Measurements from ENCODE around the gene KAT6B.

KAT6B gene

GRCh38 chr10:75014516-75015230 is 188.3 kb downstream of the KAT6B start:
- no peak for DNase-seq (ENCODE audit: low read depth)

DNA sequence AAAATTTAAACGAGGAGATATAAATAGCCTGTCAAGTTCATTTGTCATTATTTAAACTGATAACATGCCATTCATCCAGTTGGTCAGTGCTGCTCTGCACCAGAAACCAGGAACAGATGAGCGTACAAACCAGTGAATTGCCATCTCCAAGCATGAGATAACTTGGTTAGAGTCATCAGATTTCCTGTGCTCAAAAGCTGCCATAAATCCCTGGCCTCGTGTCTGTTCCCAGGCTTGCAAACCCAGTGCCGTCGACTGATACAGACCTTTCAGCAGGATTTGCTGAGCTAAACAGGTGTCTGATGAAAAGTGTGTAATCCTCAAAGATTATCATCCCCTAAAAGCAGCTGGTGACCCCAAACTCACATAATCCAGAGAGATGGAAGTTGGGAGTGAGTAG is 189.0 kb downstream of the KAT6B start:
- DNase-seq (ENCODE audit: low read depth), result no peak

DNA sequence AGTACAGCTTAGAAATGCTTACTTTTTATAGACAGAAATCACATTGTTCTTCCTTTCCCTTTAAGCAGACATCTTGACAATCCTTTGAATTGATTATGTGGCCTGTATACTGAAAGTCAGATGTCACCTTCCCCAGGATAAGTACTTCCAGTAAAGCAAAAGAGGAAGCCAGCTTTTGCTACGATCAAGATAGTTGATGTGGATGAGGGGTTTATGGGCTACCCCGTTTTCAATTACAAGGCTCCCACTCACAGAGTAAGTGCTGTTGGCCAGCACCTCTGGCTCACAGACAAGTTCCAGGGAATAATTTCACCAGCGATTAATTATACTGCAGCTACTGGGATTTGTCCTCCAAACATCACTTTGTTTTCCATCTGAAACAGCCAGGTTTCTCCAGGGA is 189.9 kb downstream of the KAT6B start:
- DNase-seq (ENCODE audit: low read depth), result no peak

DNA sequence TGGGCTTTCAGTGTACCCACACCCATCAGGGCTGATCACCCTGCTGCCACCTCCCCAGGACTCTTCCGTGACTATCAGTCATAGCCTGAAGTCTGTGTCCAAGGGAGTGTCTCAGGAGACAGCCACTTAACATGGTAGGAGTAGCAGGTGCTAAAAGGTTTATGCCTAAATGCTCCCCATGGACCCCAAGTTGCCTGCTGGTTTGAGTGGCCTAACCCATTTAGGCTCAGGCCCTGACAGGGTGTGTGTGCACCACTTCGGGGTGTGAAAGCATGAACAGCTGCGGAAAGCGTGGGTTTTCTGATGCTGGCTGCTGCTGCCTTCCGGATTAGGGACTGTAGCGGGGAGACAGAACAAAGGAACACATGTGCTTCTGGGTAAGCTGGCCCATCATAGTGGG is 191.9 kb downstream of the KAT6B start:
- no peak for DNase-seq (ENCODE audit: low read depth)

DNA sequence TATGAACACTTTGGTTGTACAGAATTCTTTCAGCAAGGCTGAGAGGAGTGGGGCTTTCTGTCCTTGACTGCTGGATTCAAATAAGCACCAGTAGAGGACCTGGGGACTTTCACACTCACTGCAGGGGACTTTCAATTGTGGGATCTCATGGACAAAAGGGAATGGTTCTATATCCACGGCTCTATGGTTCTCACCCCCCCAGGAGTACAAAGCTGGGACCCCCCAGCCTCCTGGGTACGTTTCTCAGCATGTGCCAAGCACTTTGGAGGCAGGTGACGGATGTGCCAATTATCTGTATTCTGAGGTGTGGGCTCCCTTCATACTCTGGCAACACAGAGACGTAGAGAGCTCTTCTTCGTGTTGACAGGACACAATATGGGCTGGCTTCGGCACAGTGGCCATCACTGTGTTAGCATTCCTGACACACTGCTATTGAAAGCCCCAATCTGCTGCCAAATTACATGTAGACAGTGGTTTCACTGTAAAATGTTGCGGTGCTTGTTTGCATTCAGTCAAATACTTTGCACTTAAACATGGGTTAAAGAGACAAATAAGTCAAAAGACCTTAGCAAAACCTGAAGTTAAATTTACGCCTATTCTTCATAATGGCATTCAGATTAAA is 192.4 kb downstream of the KAT6B start:
- DNase-seq (ENCODE audit: low read depth), result no peak

DNA sequence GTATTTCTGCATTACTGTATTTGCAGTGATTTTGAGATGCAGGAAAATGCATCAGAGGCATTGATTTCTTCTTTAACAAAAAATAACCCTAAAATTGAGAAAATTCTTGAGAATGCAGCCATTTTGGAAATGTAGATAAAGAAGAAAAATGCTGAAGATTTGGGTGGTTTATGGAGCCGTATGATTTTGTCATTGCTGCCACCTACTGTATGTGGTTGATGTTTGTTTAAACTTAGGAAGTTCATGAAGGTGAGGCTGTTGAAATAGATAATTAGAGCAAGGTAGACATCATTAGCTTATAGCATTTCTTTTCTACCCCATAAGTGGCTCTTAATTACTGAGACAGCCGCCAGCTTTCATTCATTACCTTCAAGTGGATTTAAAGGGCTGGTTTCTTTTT is 193.0 kb downstream of the KAT6B start:
- no peak for DNase-seq (ENCODE audit: low read depth)

- DNase-seq (ENCODE audit: low read depth), result no peak
Measured at GRCh38 chr10:75020168-75020567, 193.8 kb downstream of the KAT6B start.

- DNase-seq (ENCODE audit: low read depth), result no peak
Measured at GRCh38 chr10:75021379-75022249, 195.2 kb downstream of the KAT6B start.

DNA sequence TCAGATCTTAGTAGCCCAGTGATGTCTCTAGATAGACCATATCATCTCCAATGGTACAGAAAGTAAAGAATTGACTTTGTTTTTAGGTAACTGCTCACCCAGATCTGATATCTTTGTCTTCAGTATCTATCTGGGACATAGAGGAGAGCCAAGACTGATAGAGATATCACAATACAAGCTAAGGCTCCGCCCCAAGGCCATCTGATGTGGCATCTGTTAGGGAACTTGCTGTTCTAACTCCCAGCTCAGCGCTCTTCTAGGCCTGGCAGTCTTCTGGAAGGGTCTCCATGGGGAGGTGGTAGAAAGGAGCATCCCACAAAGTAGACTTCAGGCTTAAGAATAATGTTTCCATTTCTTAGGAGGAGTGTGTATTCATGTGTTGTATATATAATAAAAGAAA is 196.7 kb downstream of the KAT6B start:
- no peak for DNase-seq (ENCODE audit: low read depth)

GRCh38 chr10:75024971-75025523 is 198.6 kb downstream of the KAT6B start:
- no peak for DNase-seq (ENCODE audit: low read depth)

- no peak for DNase-seq (ENCODE audit: low read depth)
Measured at GRCh38 chr10:75028049-75028448, 201.6 kb downstream of the KAT6B start.

DNA sequence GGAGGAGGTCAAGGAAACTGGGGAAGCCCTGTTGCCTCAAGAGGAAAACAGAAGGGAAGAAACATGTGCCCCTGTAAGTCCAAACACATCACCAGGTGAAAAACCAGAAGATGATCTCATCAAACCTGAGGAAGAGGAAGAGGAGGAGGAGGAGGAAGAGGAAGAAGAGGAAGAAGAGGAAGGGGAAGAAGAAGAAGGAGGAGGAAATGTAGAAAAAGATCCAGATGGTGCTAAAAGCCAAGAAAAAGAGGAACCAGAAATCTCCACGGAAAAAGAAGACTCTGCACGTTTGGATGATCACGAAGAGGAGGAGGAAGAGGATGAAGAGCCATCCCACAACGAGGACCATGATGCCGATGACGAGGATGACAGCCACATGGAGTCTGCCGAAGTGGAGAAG is 202.3 kb downstream of the KAT6B start:
- no peak for DNase-seq (ENCODE audit: low read depth)

DNA sequence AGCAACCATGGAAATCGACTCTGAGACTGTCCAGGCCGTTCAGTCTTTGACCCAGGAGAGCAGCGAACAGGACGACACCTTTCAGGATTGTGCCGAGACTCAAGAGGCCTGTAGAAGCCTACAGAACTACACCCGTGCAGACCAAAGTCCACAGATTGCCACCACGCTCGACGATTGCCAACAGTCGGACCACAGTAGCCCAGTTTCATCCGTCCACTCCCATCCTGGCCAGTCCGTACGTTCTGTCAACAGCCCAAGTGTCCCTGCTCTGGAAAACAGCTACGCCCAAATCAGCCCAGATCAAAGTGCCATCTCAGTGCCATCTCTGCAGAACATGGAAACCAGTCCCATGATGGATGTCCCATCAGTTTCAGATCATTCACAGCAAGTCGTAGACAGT is 203.0 kb downstream of the KAT6B start:
- no peak for DNase-seq (ENCODE audit: low read depth)

DNA sequence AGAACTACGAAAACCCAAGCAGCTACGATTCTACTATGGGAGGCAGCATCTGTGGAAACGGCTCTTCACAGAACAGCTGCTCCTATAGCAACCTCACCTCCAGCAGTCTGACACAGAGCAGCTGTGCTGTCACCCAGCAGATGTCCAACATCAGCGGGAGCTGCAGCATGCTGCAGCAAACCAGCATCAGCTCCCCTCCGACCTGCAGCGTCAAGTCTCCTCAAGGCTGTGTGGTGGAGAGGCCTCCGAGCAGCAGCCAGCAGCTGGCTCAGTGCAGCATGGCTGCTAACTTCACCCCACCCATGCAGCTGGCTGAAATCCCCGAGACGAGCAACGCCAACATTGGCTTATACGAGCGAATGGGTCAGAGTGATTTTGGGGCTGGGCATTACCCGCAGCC is 203.5 kb downstream of the KAT6B start:
- DNase-seq (ENCODE audit: low read depth), result no peak

- DNase-seq (ENCODE audit: low read depth), result no peak
Measured at GRCh38 chr10:75030371-75030770, 204.0 kb downstream of the KAT6B start.

GRCh38 chr10:75032119-75032518 is 205.7 kb downstream of the KAT6B start:
- DNase-seq (ENCODE audit: low read depth), result no peak

DNA sequence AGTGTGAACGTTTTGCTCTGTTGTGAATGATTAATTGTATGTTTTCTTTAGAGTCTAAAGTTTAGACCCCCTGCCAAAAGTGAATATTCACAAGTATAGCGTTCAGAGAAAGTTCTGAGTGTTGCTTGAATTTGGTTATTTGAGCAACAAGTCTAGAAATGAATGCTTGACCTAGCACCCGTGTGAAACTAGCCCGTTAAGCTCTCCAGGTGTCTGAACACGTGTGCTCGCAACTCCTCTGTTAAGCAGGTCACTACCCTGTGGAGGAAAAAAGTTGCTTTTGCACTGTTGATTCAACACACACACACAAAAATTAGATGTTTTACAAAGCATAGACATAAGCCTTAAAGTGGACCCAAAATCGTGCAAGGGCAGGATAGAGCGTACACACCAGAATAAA is 206.4 kb downstream of the KAT6B start:
- no peak for DNase-seq (ENCODE audit: low read depth)

DNA sequence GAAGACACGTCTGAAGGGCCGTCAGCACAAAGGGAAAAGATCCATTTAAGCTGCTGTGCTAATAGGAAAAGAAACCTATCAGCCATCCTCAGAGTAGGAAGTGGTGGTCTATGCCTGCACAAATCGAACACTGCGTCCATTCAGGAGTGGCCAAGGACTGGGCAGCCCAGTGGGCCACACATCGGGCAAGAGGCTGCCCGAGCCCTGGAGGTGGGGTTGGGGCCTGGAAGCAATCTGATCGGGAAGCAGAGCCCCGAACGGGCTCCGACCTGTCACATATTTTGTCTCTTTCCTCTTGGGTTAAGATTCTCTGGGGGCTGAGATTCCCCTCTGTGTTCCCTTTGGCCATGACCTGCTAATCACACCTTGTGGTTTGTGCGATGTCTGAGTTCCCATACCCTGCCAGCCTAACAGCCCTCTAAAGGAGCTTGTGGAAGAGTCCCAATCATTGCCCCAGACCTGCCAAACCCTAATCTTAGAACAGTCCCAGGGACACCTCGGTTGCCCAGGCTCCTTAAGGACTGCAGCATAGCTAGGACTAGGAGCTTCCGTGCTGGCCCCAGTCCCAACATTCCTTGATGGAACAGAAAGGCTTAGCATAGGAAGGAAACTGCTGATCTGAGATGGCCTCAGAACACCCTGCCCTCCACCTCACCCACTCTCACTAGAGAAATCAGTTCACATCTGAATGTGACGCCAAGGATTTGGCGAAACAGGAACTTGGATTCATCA is 207.2 kb downstream of the KAT6B start:
- no peak for DNase-seq (ENCODE audit: low read depth)

DNA sequence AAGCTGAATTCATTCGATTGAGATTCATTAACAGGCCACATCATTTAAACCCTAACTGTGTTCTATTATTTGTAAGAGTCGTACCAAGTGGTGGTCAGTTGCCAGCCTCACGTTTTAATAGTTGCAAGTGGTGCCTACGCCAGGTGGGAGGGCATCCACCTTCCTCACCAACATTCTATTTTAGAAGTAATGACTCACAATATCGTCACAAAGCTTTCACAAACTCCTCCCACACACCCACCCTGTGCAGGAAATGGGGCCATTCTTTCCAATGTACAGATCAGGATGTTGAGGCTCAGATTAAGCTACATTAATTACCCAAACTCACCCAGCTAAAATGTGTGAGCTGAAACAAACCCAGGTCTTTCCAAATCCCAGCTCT is 207.7 kb downstream of the KAT6B start:
- no peak for DNase-seq (ENCODE audit: low read depth)

GRCh38 chr10:75034714-75035258 is 208.4 kb downstream of the KAT6B start:
- no peak for DNase-seq (ENCODE audit: low read depth)

DNA sequence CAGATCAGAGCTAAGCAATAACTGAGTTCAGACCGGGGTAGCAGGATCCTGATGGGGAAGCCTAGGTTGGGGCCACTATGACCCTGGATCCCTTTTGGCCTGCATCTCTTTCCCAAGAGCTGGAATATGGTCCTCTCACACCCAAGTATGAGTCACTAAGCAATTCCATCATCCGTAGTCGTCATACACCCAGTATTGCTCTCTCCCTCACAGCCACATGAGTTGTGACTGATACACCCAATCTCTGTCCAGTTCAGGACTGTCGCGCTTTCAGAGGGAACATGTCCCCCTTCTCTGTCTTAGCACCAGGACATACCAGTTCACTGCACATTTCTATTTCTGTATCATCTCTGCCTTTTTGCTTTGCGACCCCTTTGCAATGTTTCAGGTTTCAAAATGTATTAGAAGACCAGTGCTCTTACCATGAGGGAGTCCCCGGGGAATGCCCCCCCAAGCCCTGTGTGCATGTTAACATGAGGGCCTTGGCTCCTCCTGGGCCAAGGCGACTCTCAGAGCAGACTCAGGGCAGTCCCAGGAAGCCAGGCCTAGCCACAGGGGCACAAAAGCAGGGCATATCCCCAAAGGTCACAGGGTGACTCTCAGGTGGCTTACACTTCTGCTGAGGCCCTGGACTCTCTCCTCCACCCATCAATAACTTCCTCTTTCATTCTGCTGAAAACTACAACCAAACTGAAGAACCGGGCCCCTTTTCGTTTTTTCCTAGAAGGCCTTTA is 209.7 kb downstream of the KAT6B start:
- no peak for DNase-seq (ENCODE audit: low read depth)
